Esophagus (tissue), 2 donors: ENCODE measurements around the gene RIN3. TPM values are rescaled to one million over a fixed set of nuclear protein-coding genes. Genes with fewer than 3 reads are reported as not detected.

ENCODE experiments used
- H3K27ac ChIP-seq, 2 donors: one replicate each; pipeline ENCODE4 v1.5.1; 2013; ENCODE audit warnings: low read depth in 2 of 2, mild to moderate bottlenecking in 2 of 2, inconsistent platforms in 1 of 2, low read length in 1 of 2, moderate library complexity in 1 of 2
- H3K27me3 ChIP-seq, 2 donors: one replicate each; pipeline ENCODE4 v1.6.1; 2013; ENCODE audit warnings: low read length in 2 of 2, control low read depth in 1 of 2, mild to moderate bottlenecking in 1 of 2; ENCODE audit not compliant: insufficient read depth in 2 of 2, control insufficient read depth in 1 of 2
- H3K36me3 ChIP-seq, 2 donors: one replicate each; pipeline ENCODE4 v1.6.1; 2013; ENCODE audit warnings: low read length in 1 of 2; ENCODE audit not compliant: control insufficient read depth in 2 of 2, insufficient read depth in 2 of 2
- H3K4me1 ChIP-seq, 2 donors: one replicate each; pipeline ENCODE4 v1.6.1; 2013; ENCODE audit warnings: low read length in 1 of 2; ENCODE audit not compliant: control insufficient read depth in 2 of 2, insufficient read depth in 2 of 2
- H3K4me3 ChIP-seq, 2 donors: one replicate each; pipeline ENCODE4 v1.5.1; 2013; ENCODE audit warnings: low read length in 2 of 2, mild to moderate bottlenecking in 2 of 2, low read depth in 1 of 2, moderate library complexity in 1 of 2
- H3K9me3 ChIP-seq, 2 donors: one replicate each; pipeline ENCODE4 v1.6.1; 2013; ENCODE audit warnings: mild to moderate bottlenecking in 2 of 2, low read depth in 1 of 2, low read length in 1 of 2, moderate library complexity in 1 of 2; ENCODE audit not compliant: control insufficient read depth in 2 of 2, insufficient read depth in 1 of 2
- WGBS, 2 donors: extraction: QIAGEN DNeasy Blood & Tissue Kit; methylation state at CpG; one replicate each; pipeline ENCODE4 v1.1.7; 2013; 5-methylcytosine and 5-hydroxymethylcytosine counted together
- polyA plus RNA-seq, 2 donors: library from polyadenylated mRNA; stranded (reverse); fragments of 200-250 nt; gene quantifications; one replicate each; pipeline ENCODE4 v1.2.3, GENCODE V29; 2013
- donor health status: healthy with polysubstance abuse.
- donor health status: Bipolar disorder and iron deficiency.

The RIN3 gene
- polyA plus RNA-seq, 2 donors: 4.8 to 7.3 TPM

GRCh38 chr14:92494512-92494911 is 19.1 kb upstream of the RIN3 start:
- no peak overlapping the region for H3K27ac ChIP-seq
- 73 to 84% methylated on average over 4 of the region's 4 CpGs for WGBS, 2 donors

GRCh38 chr14:92495027-92495426 is 18.6 kb upstream of the RIN3 start:
- Histone ChIP-seq H3K36me3 (no peaks in the 10 kb centered on the region), H3K27me3 (no peaks in the 10 kb centered on the region), H3K27ac (no peak overlapping the region), H3K9me3 (no peaks in the 10 kb centered on the region), H3K4me3 (no peak overlapping the region), H3K4me1 (peaks cover 0 to 2% of the 10 kb centered on the region in 2 donors)
- 50 to 57% methylated on average over 6 of the region's 6 CpGs for WGBS, 2 donors

More at GRCh38 chr14:92494512-92494911, 19.1 kb upstream of the RIN3 start:
- Histone ChIP-seq H3K27me3 (no peaks in the 10 kb centered on the region), H3K36me3 (no peaks in the 10 kb centered on the region), H3K9me3 (no peaks in the 10 kb centered on the region), H3K4me3 (no peak overlapping the region), H3K4me1 (peaks cover 0 to 2% of the 10 kb centered on the region in 2 donors)

GRCh38 chr14:92496191-92496857 is 17.3 kb upstream of the RIN3 start:
- no peaks in the 10 kb centered on the region for H3K36me3 ChIP-seq
- no peaks in the 10 kb centered on the region for H3K9me3 ChIP-seq
- H3K27me3 ChIP-seq: no peaks in the 10 kb centered on the region
- H3K4me3 ChIP-seq: no peak overlapping the region
- WGBS, 2 donors: 76% methylated on average over 6 of the region's 6 CpGs
- H3K27ac ChIP-seq: no peak overlapping the region
- H3K4me1 ChIP-seq: peaks cover 0 to 2% of the 10 kb centered on the region in 2 donors

DNA sequence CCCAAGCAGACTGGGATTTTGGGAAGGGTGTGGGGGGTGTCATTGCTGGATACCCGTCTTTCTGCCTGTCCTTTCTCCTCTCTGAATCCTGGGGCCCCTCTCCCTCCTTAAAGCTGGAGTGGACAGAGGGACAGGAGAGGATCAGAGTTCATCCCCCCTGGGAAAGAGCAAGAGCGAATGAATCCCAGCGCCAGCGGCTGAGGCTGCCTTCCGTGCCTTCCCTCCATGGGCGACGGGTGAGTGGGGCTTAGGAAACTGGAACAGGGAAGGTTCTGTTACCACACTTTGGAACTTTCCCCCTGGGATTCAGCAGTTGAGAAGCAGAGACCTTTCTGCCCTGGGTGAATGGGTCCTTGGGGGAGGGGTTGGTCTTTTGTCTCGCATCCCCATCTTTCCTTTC is 16.2 kb upstream of the RIN3 start:
- 90 to 93% methylated on average over 8 of the region's 8 CpGs for WGBS, 2 donors
- Histone ChIP-seq H3K9me3 (no peaks in the 10 kb centered on the region), H3K36me3 (no peaks in the 10 kb centered on the region), H3K27ac (no peak overlapping the region), H3K4me1 (peaks cover 0 to under 1% of the 10 kb centered on the region in 2 donors), H3K27me3 (no peaks in the 10 kb centered on the region), H3K4me3 (no peak overlapping the region)

DNA sequence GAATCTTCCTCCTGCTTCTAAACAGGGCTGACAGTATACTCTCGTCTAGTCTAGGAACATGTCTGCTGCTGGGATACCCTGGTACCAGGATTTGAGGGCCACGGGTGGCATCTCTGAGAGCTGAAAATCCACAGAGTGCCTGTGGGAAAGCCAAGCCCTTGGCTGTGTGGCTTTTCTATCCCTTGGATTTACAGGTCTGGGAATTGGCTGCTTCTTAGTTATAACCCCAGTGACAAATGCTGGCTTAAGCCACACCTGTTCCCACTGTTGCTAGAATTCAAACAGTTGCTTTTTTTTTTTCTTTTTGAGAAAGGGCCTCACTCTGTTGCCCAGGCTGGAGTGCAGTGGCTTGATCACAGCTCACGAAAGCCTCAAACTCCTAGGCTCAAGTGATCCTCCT is 14.3 kb upstream of the RIN3 start:
- H3K36me3 ChIP-seq: no peaks in the 10 kb centered on the region
- no peak overlapping the region for H3K27ac ChIP-seq
- no peak overlapping the region for H3K4me3 ChIP-seq
- no peaks in the 10 kb centered on the region for H3K27me3 ChIP-seq
- H3K9me3 ChIP-seq: no peaks in the 10 kb centered on the region
- WGBS, 2 donors: 85 to 92% methylated on average over 3 of the region's 3 CpGs
- peaks cover 0 to 2% of the 10 kb centered on the region in 2 donors for H3K4me1 ChIP-seq

DNA sequence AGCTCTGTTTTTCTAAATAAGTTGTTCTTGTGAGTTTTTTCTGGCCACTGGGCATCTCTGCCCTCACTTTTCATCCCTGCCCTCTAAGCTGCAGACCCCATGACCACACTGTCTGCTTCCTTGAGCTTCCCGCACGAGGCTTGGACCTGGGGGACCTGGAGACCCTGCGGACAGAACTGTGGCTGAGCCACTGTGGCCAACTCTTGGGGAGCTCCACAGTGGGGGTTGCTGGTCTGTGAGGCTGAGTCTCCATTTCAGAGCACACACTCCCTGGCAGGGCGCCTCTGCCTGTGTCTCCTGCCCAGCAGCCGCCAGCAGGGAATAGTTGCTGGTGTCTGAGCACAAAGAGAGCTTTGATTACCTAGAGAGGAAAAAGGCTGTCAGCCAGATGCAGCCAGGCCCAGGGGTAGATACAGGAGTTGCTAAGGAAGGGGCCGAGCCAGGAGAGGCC is 13.1 kb upstream of the RIN3 start:
- H3K9me3 ChIP-seq: no peaks in the 10 kb centered on the region
- H3K4me3 ChIP-seq: no peak overlapping the region
- H3K4me1 ChIP-seq: peaks cover 0 to 2% of the 10 kb centered on the region in 2 donors
- no peaks in the 10 kb centered on the region for H3K36me3 ChIP-seq
- H3K27ac ChIP-seq: no peak overlapping the region
- 74% methylated on average over 6 of the region's 6 CpGs for WGBS, 2 donors
- H3K27me3 ChIP-seq: no peaks in the 10 kb centered on the region

DNA sequence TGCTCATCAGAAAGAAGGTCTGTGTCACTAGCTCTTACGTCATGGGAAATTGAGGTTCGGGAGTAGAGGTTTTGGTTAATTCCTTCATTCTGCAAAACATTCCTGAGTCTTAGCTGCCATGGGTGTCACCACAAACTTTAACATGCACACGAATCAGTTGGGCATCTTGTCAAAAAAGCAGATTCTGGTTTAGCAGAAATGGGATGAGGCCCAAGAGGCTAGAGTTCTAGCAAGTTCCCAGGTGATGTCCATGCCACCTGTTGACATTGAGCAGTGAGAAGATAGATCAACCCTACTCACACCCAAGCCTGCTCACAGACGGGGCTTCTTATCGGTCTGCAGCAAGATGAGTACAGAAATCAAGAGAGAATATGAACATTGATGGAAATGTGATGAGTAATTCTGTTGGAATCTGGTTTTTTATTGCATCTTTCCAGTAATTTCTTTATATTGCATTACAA is 11.7 kb upstream of the RIN3 start:
- no peaks in the 10 kb centered on the region for H3K36me3 ChIP-seq
- WGBS, 2 donors: 78 to 79% methylated on average over 5 of the region's 5 CpGs
- H3K4me1 ChIP-seq: peaks cover 0 to 2% of the 10 kb centered on the region in 2 donors
- no peak overlapping the region for H3K4me3 ChIP-seq
- no peaks in the 10 kb centered on the region for H3K9me3 ChIP-seq
- H3K27ac ChIP-seq: no peak overlapping the region
- H3K27me3 ChIP-seq: no peaks in the 10 kb centered on the region

DNA sequence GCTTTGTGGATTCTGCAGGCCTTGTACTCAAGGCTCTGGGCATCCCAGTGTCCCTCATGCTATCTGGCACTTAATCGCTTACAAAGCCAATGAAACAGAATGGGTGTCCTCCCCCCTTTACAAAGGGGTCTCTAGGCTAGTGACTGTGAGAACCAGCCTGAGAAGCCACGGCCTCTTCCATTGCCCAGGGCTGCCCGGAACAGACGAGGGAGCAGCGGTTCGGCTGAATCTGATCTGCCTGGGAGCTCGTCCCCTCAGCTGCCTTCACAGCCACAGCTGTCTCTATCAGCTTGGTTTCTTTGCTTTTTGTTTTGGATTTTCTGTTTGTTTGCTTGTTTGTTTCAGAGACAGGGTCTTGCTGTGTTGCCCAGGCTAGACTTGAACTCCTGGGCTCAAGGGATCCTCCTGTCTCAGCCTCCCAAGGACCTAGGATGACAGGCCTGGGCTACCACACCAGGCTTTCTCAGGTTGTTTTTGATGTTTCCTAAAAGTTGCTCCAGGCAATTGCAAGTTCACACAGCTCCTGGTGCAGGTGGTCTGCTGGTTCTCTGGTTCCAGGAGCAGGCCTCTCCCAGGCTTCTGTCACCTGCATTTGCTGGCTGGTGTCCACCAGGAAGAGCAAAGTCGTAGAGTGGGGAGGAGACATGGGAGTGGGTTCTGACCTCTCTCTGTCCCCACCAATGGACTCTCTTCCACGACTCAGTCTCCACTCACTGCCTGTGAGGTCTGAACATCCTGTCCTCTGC is 10.9 kb upstream of the RIN3 start:
- WGBS, 2 donors: 89% methylated on average over 9 of the region's 9 CpGs
- no peaks in the 10 kb centered on the region for H3K36me3 ChIP-seq
- H3K27ac ChIP-seq: no peak overlapping the region
- peaks cover 0 to 2% of the 10 kb centered on the region in 2 donors for H3K4me1 ChIP-seq
- no peaks in the 10 kb centered on the region for H3K9me3 ChIP-seq
- no peaks in the 10 kb centered on the region for H3K27me3 ChIP-seq
- no peak overlapping the region for H3K4me3 ChIP-seq

DNA sequence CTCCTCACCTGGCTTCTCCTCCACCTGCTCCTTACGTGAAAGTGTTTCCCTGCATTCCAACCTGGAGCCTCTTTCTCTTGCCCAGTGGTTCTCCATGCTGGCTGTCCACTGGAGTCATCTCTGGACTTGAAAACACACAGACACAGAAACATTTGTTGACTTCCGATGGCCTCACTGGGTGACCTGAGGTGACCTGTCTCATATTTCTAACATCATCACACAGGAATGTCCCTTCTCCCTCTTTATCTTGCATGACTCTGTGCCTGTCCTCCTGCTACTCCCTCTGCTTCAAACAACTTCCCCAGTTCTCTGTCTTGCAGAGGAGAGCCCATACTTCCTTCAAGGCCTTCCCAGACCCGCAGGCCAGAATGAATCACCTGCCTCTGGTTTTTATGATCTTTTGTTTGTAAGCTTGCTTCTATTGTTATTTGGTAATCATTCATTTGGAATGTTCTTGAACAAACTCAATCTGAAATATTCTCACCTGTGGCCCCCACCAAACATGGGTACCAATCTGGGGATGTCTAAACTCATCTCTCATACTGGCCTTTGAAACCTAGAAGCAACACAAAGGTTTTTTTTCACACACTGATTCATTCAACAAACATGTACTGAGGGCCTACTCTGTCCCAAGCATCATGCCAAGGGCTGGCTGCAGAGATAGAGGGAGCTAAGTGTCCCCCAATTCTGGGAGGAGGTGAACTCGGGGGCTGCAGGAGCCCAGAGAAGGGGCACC is 9.7 kb upstream of the RIN3 start:
- Histone ChIP-seq H3K4me1 (peaks cover 0 to 2% of the 10 kb centered on the region in 2 donors), H3K27me3 (no peaks in the 10 kb centered on the region), H3K4me3 (no peak overlapping the region), H3K27ac (peak overlapping the region in 1 of 2 donors; percentile 50), H3K9me3 (no peaks in the 10 kb centered on the region), H3K36me3 (no peaks in the 10 kb centered on the region)
- 63 to 72% methylated on average over 4 of the region's 4 CpGs for WGBS, 2 donors
